ENCODE data around the gene LYRM4. TPM values are rescaled to one million over a fixed set of nuclear protein-coding genes. Genes with fewer than 3 reads are reported as not detected.

Gene LYRM4
- polyA plus RNA-seq, 1 donor (not counting 4 experiments of a cell fraction or from before 2014, with no cell fraction given) = 41.1 TPM

DNA sequence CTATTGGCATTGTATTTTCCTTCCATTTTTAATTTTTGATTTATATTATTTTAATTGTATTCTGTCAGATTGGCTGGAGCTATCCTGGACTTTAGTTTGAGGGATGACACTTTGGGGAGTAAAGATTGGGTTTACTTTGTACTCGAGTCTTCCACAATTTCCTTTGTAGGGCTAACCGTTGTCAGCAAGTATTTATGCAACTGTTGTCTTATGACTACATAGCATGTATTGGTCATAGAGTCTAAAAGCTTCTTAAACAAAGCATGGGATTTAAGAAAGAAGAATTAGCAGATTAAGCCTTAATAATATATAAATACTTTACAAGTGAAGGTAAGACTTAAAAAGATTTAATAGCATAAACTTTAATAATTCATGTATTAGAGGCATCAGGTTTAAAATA, 20.2 kb upstream of the LYRM4 start:
- Histone ChIP-seq H3K4me1 (ENCODE audit: control insufficient read depth, extremely low read depth, insufficient read depth, low read length) (peaks cover 3% of the 10 kb centered on the region), H3K4me2 (ENCODE audit: control insufficient read depth, extremely low read depth, insufficient read depth, low read depth, low read length) (no peak overlapping the region), H3K27ac (ENCODE audit: control insufficient read depth, insufficient read depth, low read length) (no peak overlapping the region), H3K9me1 (ENCODE audit: control insufficient read depth, extremely low read depth, insufficient read depth, low read length) (no peaks in the 10 kb centered on the region), H3K4me3 (ENCODE audit: control insufficient read depth in 2 of 3, extremely low read depth in 1 of 3, insufficient read depth in 2 of 3, low read depth in 1 of 3, low read length in 3 of 3) (no peak overlapping the region), H3K36me3 (ENCODE audit: control insufficient read depth in 2 of 2, extremely low read depth in 1 of 2, insufficient read depth in 2 of 2, low read length in 2 of 2) (peaks cover 0 to 3% of the 10 kb centered on the region in 2 experiments), H3K79me2 (ENCODE audit: control insufficient read depth, insufficient read depth, low read length) (peaks cover 10% of the 10 kb centered on the region), H2AFZ (ENCODE audit: control insufficient read depth, low read length) (no peak overlapping the region), H3K27me3 (ENCODE audit: control insufficient read depth, extremely low read depth, insufficient read depth, low read length) (no peaks in the 10 kb centered on the region), H4K20me1 (ENCODE audit: control insufficient read depth, extremely low read depth, insufficient read depth, low read length) (no peaks in the 10 kb centered on the region), H3K9me3 (ENCODE audit: control insufficient read depth, low read depth, low read length) (no peaks in the 10 kb centered on the region), H3K9ac (ENCODE audit: control insufficient read depth, extremely low read depth, insufficient read depth, low read length) (no peak overlapping the region)
- TF ChIP-seq, protein P1, sequence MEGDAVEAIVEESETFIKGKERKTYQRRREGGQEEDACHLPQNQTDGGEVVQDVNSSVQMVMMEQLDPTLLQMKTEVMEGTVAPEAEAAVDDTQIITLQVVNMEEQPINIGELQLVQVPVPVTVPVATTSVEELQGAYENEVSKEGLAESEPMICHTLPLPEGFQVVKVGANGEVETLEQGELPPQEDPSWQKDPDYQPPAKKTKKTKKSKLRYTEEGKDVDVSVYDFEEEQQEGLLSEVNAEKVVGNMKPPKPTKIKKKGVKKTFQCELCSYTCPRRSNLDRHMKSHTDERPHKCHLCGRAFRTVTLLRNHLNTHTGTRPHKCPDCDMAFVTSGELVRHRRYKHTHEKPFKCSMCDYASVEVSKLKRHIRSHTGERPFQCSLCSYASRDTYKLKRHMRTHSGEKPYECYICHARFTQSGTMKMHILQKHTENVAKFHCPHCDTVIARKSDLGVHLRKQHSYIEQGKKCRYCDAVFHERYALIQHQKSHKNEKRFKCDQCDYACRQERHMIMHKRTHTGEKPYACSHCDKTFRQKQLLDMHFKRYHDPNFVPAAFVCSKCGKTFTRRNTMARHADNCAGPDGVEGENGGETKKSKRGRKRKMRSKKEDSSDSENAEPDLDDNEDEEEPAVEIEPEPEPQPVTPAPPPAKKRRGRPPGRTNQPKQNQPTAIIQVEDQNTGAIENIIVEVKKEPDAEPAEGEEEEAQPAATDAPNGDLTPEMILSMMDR (optimal IDR thresholded peaks at IDR 0.05 in 1 of 3, IDR thresholded peaks at IDR 0.05 in 1 of 3, conservative IDR thresholded peaks at IDR 0.05 in 1 of 3; ENCODE audit: extremely low read depth in 1 of 3, insufficient read depth in 2 of 3, low read length in 3 of 3) = no peak
- no peak for TF ChIP-seq EZH2 (IDR thresholded peaks at IDR 0.05; ENCODE audit: low read length)
- dilution Hi-C loops (cut with MboI; ENCODE audit: extremely low pct_ligation_motif_present, low sequenced_read_pairs) = no loop called here
- FAIRE-seq (no peak), DNase-seq (ENCODE audit: low read depth, low spot score) (no peak)

GRCh38 chr6:5279891-5280338, 19.2 kb upstream of the LYRM4 start:
- H3K27ac ChIP-seq (ENCODE audit: control insufficient read depth, insufficient read depth, low read length) = no peak overlapping the region
- H4K20me1 ChIP-seq (ENCODE audit: control insufficient read depth, extremely low read depth, insufficient read depth, low read length) = no peaks in the 10 kb centered on the region
- H3K9ac ChIP-seq (ENCODE audit: control insufficient read depth, extremely low read depth, insufficient read depth, low read length) = no peak overlapping the region
- TF ChIP-seq, protein P1 (optimal IDR thresholded peaks at IDR 0.05 in 1 of 3, IDR thresholded peaks at IDR 0.05 in 1 of 3, conservative IDR thresholded peaks at IDR 0.05 in 1 of 3; ENCODE audit: extremely low read depth in 1 of 3, insufficient read depth in 2 of 3, low read length in 3 of 3) = no peak
- no peak for TF ChIP-seq EZH2 (IDR thresholded peaks at IDR 0.05; ENCODE audit: low read length)
- peaks cover 3% of the 10 kb centered on the region for H3K4me1 ChIP-seq (ENCODE audit: control insufficient read depth, extremely low read depth, insufficient read depth, low read length)
- no peaks in the 10 kb centered on the region for H3K27me3 ChIP-seq (ENCODE audit: control insufficient read depth, extremely low read depth, insufficient read depth, low read length)
- H3K4me2 ChIP-seq (ENCODE audit: control insufficient read depth, extremely low read depth, insufficient read depth, low read depth, low read length) = no peak overlapping the region
- peaks cover 10% of the 10 kb centered on the region for H3K79me2 ChIP-seq (ENCODE audit: control insufficient read depth, insufficient read depth, low read length)
- H2AFZ ChIP-seq (ENCODE audit: control insufficient read depth, low read length) = no peak overlapping the region
- H3K36me3 ChIP-seq (ENCODE audit: control insufficient read depth in 2 of 2, extremely low read depth in 1 of 2, insufficient read depth in 2 of 2, low read length in 2 of 2) = peaks cover 0 to 3% of the 10 kb centered on the region in 2 experiments
- dilution Hi-C loops (cut with MboI; ENCODE audit: extremely low pct_ligation_motif_present, low sequenced_read_pairs) = no loop called here
- H3K4me3 ChIP-seq (ENCODE audit: control insufficient read depth in 2 of 3, extremely low read depth in 1 of 3, insufficient read depth in 2 of 3, low read depth in 1 of 3, low read length in 3 of 3) = no peak overlapping the region
- H3K9me3 ChIP-seq (ENCODE audit: control insufficient read depth, low read depth, low read length) = no peaks in the 10 kb centered on the region
- FAIRE-seq (no peak), DNase-seq (ENCODE audit: low read depth, low spot score) (no peak)
- no peaks in the 10 kb centered on the region for H3K9me1 ChIP-seq (ENCODE audit: control insufficient read depth, extremely low read depth, insufficient read depth, low read length)
